Neural progenitor cell (in vitro differentiated cells): Measurements from ENCODE around the gene ULK4. TPM values are rescaled to one million over a fixed set of nuclear protein-coding genes. Genes with fewer than 3 reads are reported as not detected.

Experiments
- DNase-seq: peaks from one replicate; pipeline ENCODE4 v3.0.0-alpha.2; 2016; ENCODE audit warnings: low spot score
- H2AFZ ChIP-seq: fragments of 200-600 bp; sonication (generic); replicated peaks from 2 replicates; pipeline ENCODE4 v1.6.1; 2016; ENCODE audit warnings: antibody characterized with exemption
- H3F3A ChIP-seq: fragments of 200-600 bp; sonication (generic); 2 replicates; pipeline ENCODE4 v1.6.1; 2016; ENCODE audit warnings: antibody characterized with exemption, low read depth
- H3K27ac ChIP-seq: fragments of 200-600 bp; sonication (generic); 2 replicates; pipeline ENCODE4 v1.5.1; 2016; ENCODE audit warnings: mild to moderate bottlenecking
- H3K27me3 ChIP-seq: fragments of 200-600 bp; sonication (generic); 2 replicates; pipeline ENCODE4 v1.6.1; 2016; ENCODE audit warnings: mild to moderate bottlenecking, moderate library complexity
- H3K36me3 ChIP-seq: fragments of 200-600 bp; sonication (generic); 2 replicates; pipeline ENCODE4 v1.5.1; 2016
- H3K4me1 ChIP-seq: fragments of 200-600 bp; sonication (generic); 2 replicates; pipeline ENCODE4 v1.6.1; 2016; ENCODE audit warnings: mixed run types
- H3K4me2 ChIP-seq: fragments of 200-600 bp; sonication (generic); 2 replicates; pipeline ENCODE4 v1.6.1; 2016
- H3K4me3 ChIP-seq: fragments of 200-600 bp; sonication (generic); 2 replicates; pipeline ENCODE4 v1.5.1; 2016
- H3K79me2 ChIP-seq: fragments of 200-600 bp; sonication (generic); 2 replicates; pipeline ENCODE4 v1.6.1; 2016; ENCODE audit warnings: low read depth
- H3K9ac ChIP-seq: fragments of 200-600 bp; sonication (generic); 2 replicates; pipeline ENCODE4 v1.6.1; 2016
- H3K9me3 ChIP-seq: fragments of 200-600 bp; sonication (generic); 2 replicates; pipeline ENCODE4 v1.5.1; 2016; ENCODE audit warnings: low read depth
- H4K20me1 ChIP-seq: fragments of 200-600 bp; sonication (generic); 2 replicates; pipeline ENCODE4 v1.6.1; 2016; ENCODE audit warnings: low read depth
- H3K27ac Mint-ChIP-seq: 3 replicates; pipeline ENCODE4 v1.8.0; 2021; ENCODE audit warnings: mixed read lengths
- H3K27me3 Mint-ChIP-seq: 2 replicates; pipeline ENCODE4 v1.8.0; 2022; ENCODE audit warnings: low read depth, mild to moderate bottlenecking, inconsistent platforms, moderate library complexity, mixed read lengths; ENCODE audit not compliant: insufficient read depth
- H3K36me3 Mint-ChIP-seq: 3 replicates; pipeline ENCODE4 v1.8.0; 2021; ENCODE audit warnings: mixed read lengths
- H3K4me1 Mint-ChIP-seq: 3 replicates; pipeline ENCODE4 v1.8.0; 2021; ENCODE audit warnings: mixed read lengths
- H3K4me3 Mint-ChIP-seq: 3 replicates; pipeline ENCODE4 v1.8.0; 2021; ENCODE audit warnings: mild to moderate bottlenecking, moderate library complexity, mixed read lengths
- H3K9me3 Mint-ChIP-seq: 3 replicates; pipeline ENCODE4 v1.8.0; 2020; ENCODE audit warnings: mixed read lengths
- EZH2 ChIP-seq: fragments of 200-600 bp; sonication (generic); IDR thresholded peaks from 2 replicates; pipeline ENCODE4 v1.6.1; 2017; ENCODE audit warnings: antibody characterized with exemption, mild to moderate bottlenecking, moderate library complexity
- EZH2phosphoT487 ChIP-seq: fragments of 200-600 bp; sonication (generic); IDR thresholded peaks from 2 replicates; pipeline ENCODE4 v1.6.1; 2017; ENCODE audit warnings: antibody characterized with exemption
- total RNA-seq: library from RNA; depleted of rRNA; stranded (reverse); fragments of >200 nt; gene quantifications from 2 replicates; pipeline ENCODE4 v1.2.3, GENCODE V29; 2015; ENCODE audit warnings: low replicate concordance
- TF ChIP-seq, protein P1 (sequence below): fragments of 200-600 bp; sonication (generic); IDR thresholded peaks from 2 replicates; pipeline ENCODE4 v1.5.1; 2017; ENCODE audit warnings: antibody characterized with exemption, mild to moderate bottlenecking

Gene ULK4
- total RNA-seq, 1 donor from 2014 or later = 33.0 TPM

DNA sequence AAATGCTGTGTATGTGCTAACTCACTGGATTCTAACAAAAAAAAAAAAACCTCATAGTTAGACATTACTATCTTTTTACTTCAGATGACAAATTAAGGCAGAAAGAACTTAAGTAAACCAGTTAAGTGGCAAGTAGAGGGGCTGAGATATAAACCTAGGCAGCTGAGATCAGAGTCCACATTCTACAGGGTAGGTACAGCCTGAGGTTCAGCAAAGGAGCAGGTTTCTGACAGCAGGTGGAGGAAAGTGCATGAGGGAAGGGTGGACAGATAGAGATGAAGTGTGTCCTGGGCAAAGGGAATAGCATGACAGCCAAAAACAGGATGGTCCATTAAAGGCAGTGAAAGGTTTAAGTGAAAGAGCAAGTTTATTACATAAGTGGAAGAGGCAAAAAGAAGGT lies 329.2 kb downstream of the ULK4 start:
- Histone ChIP-seq H3K4me1 (no peaks in the 10 kb centered on the region), H3K4me3 (no peak overlapping the region), H2AFZ (no peak overlapping the region), H3K9ac (no peak overlapping the region), H3K4me2 (no peak overlapping the region), H3K27ac (no peak overlapping the region), H3K27me3 (no peaks in the 10 kb centered on the region), H3K9me3 (no peaks in the 10 kb centered on the region), H3K36me3 (no peaks in the 10 kb centered on the region), H3F3A (no peaks in the 10 kb centered on the region), H3K79me2 (no peaks in the 10 kb centered on the region), H4K20me1 (no peaks in the 10 kb centered on the region)
- Mint-ChIP-seq H3K27me3 (peaks cover 2% of the 10 kb centered on the region), H3K4me1 (no peaks in the 10 kb centered on the region), H3K9me3 (no peaks in the 10 kb centered on the region), H3K36me3 (no peaks in the 10 kb centered on the region), H3K4me3 (no peak overlapping the region), H3K27ac (no peak overlapping the region)
- TF ChIP-seq EZH2 (no peak), EZH2phosphoT487 (no peak)
- TF ChIP-seq, protein P1, sequence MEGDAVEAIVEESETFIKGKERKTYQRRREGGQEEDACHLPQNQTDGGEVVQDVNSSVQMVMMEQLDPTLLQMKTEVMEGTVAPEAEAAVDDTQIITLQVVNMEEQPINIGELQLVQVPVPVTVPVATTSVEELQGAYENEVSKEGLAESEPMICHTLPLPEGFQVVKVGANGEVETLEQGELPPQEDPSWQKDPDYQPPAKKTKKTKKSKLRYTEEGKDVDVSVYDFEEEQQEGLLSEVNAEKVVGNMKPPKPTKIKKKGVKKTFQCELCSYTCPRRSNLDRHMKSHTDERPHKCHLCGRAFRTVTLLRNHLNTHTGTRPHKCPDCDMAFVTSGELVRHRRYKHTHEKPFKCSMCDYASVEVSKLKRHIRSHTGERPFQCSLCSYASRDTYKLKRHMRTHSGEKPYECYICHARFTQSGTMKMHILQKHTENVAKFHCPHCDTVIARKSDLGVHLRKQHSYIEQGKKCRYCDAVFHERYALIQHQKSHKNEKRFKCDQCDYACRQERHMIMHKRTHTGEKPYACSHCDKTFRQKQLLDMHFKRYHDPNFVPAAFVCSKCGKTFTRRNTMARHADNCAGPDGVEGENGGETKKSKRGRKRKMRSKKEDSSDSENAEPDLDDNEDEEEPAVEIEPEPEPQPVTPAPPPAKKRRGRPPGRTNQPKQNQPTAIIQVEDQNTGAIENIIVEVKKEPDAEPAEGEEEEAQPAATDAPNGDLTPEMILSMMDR = no peak
- DNase-seq = no peak

DNA sequence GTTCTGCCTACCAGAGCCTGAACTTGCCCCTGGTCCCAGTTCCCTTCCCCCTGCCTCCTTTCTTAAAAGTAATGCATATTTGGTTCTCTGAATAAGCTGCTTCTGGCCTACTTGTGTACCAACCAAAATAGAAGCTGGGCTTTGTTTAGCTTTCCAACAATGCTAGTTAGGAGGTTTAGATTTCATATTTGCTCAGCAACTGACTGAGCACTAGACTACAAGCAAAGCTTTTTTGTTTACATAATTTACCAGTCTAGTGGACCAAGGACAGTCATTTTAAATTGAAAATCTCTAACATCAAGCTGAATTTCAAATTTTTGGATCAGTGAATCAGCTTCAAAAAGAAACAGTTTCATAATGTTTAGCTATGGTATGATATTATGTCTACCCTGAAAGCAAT lies 331.2 kb downstream of the ULK4 start:
- Histone ChIP-seq H3K79me2 (no peaks in the 10 kb centered on the region), H3K4me1 (no peaks in the 10 kb centered on the region), H3K4me2 (no peak overlapping the region), H3K27ac (no peak overlapping the region), H4K20me1 (no peaks in the 10 kb centered on the region), H3K9ac (no peak overlapping the region), H3K9me3 (no peaks in the 10 kb centered on the region), H3K4me3 (no peak overlapping the region), H3F3A (no peaks in the 10 kb centered on the region), H3K27me3 (no peaks in the 10 kb centered on the region), H2AFZ (no peak overlapping the region), H3K36me3 (no peaks in the 10 kb centered on the region)
- no peak for DNase-seq
- TF ChIP-seq EZH2phosphoT487 (no peak), EZH2 (no peak)
- TF ChIP-seq, protein P1 = no peak
- no peak overlapping the region for H3K27ac Mint-ChIP-seq
- H3K4me3 Mint-ChIP-seq = no peak overlapping the region
- peaks cover 2% of the 10 kb centered on the region for H3K27me3 Mint-ChIP-seq
- no peaks in the 10 kb centered on the region for H3K36me3 Mint-ChIP-seq
- H3K4me1 Mint-ChIP-seq = no peaks in the 10 kb centered on the region
- H3K9me3 Mint-ChIP-seq = no peaks in the 10 kb centered on the region

DNA sequence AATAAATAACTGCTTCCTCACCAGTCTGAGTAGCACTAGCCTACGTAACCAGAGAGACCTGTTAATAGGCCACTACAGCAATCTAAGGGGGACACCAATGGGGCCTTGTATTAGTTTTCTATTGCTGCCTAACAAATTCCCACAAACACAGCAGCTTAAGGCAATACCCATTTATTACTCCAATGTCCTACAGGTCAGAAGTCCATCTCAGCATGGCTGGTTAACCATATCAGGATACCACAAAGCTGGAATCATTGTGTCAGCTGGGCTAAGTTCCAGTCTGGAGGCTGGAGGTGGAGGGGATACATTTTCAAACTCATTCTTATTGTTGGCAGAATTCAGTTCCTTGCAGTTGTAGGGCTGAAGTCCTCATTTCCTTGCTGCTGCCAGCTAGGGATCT lies 331.9 kb downstream of the ULK4 start:
- H3F3A ChIP-seq = no peaks in the 10 kb centered on the region
- no peak overlapping the region for H2AFZ ChIP-seq
- Mint-ChIP-seq H3K27me3 (peaks cover 2% of the 10 kb centered on the region), H3K4me3 (no peak overlapping the region), H3K9me3 (no peaks in the 10 kb centered on the region), H3K36me3 (no peaks in the 10 kb centered on the region), H3K4me1 (no peaks in the 10 kb centered on the region), H3K27ac (no peak overlapping the region)
- no peak overlapping the region for H3K9ac ChIP-seq
- no peaks in the 10 kb centered on the region for H3K36me3 ChIP-seq
- TF ChIP-seq, protein P1 = no peak
- TF ChIP-seq EZH2phosphoT487 = no peak
- no peak for TF ChIP-seq EZH2
- H3K4me2 ChIP-seq = no peak overlapping the region
- no peak for DNase-seq
- no peak overlapping the region for H3K4me3 ChIP-seq
- H3K27ac ChIP-seq = no peak overlapping the region
- no peaks in the 10 kb centered on the region for H3K27me3 ChIP-seq
- H4K20me1 ChIP-seq = no peaks in the 10 kb centered on the region
- H3K79me2 ChIP-seq = no peaks in the 10 kb centered on the region
- H3K4me1 ChIP-seq = no peaks in the 10 kb centered on the region
- H3K9me3 ChIP-seq = no peaks in the 10 kb centered on the region
